C4-2B (cell line): ENCODE results near the gene E4F1.

Experiments
- CTCF ChIP-seq: fragments of 450-650 bp; conservative IDR thresholded peaks from 2 replicates; pipeline ENCODE4 v1.5.1; 2017; ENCODE audit warnings: mild to moderate bottlenecking
- ZFX ChIP-seq: fragments of 450-650 bp; IDR thresholded peaks from 2 replicates; pipeline ENCODE4 v1.6.1; 2017

GRCh38 chr16:2175454-2175853 is 47.9 kb upstream of the E4F1 start:
- no peak for TF ChIP-seq CTCF
- TF ChIP-seq ZFX, result no peak
